DMS 273 (cell line): Measurements from ENCODE around the gene DENND1B.
A peak's percentile ranks its signal among the peaks of the same experiment; 100 is the strongest.
"Not testable (repeated sequence)": the region's sequence is repeated elsewhere in the genome, so short reads cannot be mapped to it uniquely, and the experiment has no call there.

Experiments used
- DNase-seq: peaks from one replicate; lab custom pipeline; 2025; ENCODE audit not compliant: unreplicated experiment; lab: John Stamatoyannopoulos, UW

The DENND1B gene

DNA sequence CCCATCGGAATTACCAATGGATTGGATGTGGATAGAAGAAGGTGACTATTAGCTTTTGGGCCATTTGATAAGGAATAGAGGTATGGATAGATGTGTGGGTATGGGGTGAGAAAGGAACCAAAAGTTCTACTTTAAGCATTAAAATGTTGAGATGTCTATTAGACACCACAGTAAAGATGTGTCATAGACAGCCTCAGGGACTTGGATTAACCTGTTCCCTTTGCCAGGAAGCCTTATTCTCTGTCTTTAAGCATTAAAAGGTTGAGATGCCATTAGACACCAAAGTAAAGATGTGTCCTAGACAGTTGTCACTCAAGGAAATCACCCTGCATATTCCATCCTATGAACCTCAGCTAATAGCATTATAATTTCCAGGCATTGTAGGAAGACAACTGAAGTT, 11.0 kb upstream of the DENND1B start:
- DNase-seq: no peak

DNA sequence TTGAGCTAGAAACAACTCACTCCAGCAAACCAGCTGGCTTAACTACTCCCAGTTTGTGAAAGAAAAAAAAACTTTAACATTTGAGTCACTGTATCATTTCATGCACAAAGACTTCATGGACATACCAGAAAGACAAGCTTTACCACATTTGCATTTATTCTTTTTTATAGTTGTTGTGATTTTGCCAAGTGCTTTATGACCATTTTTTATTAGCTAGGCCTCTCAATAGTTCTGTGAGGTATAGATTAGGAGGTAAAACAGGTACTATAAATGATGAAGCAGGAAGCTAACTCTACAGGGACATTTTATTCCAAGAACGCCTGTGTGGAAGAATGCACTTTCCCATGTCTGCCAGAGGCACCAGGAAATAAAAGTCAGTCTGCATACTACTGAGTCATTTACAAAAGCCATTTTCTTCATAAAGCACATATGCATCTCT, 8.2 kb upstream of the DENND1B start:
- no peak for DNase-seq

DNA sequence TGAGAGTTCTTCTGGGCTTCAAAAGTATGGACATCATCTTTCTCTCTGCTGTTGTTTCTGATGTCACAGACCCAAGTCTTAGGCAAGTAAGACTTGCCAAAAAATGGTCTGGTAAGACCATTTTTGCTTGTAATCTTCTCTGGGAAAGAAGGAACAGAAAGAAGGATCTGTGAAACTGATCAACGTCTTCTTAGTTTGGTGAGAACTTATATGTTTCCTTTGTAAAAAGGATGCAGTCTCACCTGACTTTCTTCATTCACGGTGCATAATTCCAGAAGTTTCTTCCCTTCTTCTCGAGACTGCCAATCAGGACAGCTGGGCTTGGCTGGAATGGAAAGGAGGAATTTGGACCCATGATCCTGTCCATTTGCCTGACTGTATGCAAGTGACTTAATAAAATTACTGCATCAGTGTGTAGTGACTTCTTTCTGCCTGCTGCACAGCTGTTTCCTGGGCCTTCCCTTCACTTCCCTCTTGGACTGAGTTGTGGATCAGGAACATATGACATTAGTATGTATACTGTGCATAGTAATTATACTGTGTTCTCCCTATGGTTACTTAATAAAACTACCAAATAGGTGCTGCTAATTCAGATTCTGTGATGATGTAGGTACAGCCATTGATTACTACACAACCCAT, 7.6 kb upstream of the DENND1B start:
- no peak for DNase-seq

DNA sequence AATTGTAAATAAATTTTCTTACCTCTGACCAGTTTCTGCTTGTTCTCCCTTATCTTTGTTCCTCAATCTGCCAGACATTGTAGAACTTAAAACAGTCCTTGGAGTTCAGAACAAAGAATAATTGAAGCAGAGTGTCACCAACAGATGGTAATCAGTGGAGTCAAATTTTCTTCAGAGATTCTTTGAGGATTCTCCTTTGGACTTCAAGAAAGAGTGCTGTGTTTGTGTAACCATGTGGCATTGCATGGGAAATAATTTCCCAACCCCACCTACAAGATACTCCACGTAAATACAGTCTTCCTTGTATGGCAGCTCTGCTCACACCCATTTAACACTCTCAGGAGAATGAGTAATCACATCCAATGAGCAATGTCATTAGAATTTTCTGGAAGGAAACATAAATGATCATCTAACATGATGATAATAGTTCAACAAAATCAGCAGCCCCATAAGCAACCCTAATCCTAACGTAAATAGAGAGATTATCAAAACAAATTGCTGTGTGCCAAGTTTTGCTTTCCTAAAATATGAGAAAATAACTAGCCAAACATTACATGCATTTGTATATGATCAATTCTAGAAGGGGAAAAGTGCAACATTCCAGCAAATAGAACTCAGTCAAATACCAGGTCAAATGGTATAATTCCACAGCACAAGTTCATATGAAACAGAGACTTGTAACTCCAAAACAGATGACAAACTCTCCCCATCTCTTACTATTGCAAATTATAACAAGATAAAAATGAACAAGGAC, 6.9 kb upstream of the DENND1B start:
- no peak for DNase-seq

DNA sequence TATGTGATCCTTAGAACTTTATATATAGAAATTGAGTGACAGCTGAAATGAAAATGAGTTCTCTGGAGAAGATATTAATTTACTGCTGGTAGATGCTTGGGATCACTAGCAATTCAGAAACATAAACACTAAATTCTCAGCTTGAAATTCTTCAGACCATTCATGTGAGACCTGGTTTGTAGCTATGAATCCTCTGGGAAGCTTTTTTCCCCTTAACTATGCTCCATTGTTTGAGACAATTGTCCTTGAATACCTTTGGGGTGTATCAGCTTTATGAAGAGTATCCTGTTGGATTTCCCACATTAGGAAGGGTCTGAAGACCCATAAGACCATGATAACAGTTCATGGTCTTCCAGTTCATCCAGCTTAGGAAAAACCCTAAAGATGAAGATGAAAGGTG, 4.6 kb upstream of the DENND1B start:
- no peak for DNase-seq

DNA sequence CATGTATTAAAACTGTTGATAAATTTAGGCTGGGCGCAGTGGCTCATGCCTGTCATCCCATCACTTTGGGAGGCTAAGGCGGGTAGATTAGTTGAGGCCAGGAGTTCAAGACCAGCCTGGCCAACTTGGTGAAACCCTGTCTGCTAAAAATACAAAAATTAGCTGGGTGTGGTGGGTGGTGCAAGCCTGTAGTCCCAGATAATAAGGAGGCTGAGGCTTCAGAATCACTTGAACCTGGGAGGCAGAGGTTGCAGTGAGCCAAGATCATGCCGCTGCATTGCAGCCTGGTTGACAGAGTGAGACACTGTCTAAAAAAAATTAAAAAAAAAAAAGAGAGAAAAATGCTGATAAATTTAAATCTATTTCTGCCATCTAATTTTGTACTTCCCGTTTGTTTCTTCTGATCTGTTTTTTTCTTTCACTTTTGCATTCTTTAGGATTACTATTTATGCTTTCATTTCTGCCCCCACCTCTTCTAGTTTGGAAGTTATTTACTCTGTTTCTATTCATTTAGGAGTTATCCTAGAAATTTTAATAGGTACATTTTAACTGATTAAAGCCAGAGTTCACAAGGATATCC, 3.2 kb upstream of the DENND1B start:
- no peak for DNase-seq

DNA sequence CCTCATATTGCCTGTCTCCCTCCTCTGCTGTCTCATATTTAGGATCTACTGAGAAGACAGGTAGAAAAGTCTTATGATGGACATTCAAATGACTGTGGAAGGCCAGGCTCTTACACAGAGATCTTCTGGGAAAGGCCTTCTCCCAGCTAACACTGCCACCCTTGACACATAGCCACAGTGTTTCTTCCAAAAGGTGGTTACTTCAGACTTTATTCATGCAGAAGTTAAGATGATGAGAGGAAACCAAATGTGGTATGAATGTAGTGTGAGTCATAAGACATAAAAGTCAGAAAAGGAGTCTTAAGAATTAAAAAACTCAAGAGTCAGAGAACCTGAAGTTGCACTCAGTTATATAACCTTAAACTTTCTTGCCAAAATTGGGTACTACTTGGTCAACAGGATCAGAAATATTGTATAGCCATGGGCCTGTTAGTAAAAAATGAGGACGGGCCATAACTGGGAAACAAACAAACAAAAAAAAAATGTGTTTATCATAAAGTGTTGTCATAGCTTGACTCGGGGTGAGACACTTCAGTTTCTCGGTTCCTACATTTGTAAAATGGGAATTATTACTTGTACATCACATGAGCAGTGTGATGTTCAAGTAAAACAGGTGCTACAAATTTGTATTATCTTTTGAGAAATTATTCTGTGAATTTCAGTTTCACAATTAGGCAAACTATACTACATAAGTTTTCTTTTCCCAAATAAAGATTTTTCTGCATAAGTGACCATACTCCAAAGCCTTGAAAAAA, 1.2 kb upstream of the DENND1B start:
- no peak for DNase-seq

DNA sequence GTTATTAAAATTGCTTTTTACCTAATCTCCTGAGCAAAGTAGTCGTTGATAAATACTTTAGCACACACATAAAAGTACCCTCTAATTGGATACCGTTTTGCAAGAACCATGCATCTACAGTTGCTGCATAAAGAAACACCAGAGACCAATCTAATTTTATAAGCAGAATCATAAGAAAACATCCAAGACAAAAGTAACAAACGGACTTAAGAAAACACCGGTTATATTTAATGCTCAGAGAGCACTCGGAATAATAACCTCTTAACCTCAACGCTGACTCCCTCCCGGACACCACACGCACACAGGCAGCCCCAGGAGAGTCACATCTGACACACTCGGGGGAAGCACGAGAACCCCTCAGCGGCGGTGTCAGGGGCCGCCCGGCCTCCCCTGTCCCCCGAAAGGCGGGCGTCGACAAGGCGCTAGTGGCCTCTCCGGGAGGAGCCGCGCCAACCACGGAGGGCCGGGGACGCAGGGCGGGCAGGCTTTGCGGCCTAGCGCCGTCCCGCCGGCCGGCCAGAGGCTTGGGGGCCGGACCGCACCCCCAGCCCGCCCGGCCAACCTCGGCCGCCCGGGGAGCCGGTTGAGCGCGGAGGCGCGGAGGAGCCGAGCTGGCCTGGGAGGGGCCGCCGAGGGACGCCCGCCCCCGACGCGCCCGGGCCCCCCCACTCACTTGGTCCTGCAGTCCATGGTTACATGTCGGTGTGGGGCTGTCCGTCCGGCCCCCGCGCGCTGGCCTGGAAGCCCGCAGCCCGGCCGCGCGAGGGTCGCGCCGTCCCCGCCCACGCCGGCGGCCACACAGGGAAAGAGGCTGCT, 606 bp downstream of the DENND1B start:
- DNase-seq: peak; percentile 55

DNA sequence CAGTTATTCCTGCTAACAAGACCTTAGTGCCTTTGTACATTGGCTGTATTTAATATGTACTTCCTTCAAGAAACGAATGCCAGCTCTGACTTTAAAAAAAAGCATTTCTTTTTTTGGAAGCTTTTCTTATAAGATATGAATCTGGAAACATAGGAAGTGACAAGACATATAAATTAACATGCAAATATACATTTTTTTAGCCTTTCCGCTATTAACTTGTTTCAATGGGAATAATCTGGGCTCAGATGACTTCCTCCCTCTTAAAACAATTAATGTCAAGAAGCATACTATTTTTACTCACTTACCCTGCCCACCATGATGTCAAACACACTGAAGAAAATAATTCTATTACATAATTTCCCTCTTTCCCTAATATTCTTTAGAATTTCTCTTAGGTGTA, 1.4 kb downstream of the DENND1B start:
- DNase-seq: no peak

DNA sequence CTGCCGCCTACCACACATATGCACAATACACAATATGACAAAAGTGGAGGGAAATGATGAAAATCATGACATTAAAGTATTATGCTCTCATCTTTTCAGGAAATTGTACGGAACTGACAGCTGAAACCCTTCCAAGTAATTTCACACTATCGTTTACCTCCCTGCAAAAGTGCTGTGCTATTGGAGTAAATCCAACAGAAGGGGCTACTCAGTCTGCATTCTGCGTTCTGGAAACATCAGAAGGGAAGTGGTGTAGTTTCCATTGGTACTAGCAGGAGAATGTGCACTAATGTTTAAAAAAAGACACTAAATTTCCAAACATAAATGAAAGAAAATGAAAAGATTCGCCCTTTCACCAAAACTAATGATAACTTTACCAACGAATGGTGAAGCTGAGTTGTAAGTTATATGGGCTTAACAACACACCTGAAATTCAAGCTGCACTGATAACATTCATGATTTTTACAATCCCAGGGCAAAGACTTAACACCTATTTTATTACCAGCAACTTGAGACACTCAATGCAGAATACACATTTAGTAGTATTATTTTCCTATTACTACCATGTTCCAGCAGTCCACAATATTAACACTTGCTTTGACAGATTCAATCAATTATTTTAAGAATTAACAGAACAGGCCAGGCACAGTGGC, 3.2 kb downstream of the DENND1B start:
- DNase-seq: no peak

DNA sequence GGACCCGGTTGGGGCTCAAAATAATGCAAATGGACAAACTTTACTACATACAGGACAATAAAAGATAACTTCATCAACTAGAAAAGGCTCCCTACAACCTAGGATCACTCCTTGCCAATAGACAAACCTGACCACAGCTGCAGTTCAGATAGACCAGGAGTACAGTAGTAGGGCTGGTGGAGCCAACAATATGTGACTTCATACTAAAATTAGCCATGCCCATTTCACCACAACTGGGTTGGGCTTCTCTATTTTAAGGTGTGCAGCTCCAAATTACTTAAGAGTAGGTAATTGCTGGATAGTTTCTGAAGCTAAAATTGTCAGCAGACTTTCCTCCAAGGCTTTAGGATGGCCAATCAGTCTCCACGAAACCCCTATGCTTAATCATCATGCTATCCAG, 3.9 kb downstream of the DENND1B start:
- no peak for DNase-seq

DNA sequence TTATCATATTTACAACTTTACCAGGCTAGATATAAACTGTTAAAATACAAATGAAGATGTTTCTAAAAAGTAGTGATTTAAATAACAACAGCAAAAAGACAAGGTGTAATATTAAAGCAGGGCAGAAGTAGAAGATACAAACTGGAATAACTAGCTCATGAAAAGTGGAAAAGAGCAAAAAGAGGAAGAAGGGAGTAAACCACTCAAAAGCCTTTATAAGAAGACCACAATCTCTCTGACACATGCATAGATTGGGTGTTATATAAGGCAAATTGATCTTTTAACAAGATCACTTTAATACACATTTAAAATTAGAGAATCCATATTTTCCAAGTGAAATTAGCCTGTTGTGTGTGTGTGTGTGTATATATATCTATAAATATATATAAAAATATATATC, 5.0 kb downstream of the DENND1B start:
- no peak for DNase-seq

DNA sequence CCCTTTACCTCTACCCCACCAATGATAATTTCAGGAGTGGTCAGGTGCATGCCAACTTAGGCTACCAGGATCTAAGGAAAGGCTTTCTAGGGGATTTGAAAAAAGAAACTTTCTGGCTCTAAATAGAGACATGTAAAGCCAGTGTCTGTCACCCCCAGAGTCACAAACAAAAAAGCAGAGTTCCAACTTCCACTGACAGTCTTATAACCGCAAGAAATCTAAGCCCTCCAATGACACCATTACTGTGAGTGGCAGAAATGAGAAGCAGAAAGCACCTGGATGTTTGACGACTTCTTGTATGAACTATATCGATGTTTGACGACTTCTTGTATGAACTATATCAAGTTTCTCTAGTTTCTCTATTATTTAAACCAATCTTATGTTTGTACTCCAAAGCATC, 6.0 kb downstream of the DENND1B start:
- DNase-seq: no peak

DNA sequence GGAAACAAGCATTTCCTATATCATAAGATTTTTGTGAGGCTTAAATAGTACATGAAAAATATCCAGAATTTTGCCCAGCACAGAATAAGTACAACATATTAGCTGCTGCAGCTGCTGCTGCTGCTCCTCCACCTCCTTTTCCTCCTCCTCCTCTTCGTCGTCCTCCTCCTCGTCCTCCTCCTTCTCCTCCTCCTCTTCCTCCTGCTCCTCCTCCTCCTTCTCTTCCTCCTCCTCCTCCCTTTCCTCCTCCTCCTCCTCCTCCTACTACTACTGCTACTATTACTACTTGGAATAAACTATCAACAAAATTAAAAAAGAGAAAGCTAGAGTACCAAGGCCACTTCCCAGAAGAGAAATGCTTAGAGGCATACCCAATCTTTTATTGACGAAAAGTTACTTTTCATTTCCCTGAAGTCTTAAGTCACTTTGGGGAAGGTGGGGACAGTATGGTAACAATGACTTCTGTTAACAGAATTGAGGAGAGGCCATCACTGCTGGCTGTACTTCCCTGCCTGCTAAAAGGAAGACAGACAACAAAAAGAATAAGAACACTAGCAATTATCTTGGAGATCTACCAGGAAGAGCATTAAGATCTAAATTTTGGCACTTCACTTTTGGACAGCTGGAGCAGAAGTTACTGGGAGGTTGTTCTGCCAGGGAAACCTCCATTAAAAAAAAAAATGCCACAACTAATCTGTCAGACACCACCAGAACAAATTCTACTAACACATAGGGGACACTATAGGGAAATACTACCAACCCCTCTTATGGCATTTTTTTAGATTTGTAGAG, 7.1 kb downstream of the DENND1B start:
- DNase-seq: no peak

DNA sequence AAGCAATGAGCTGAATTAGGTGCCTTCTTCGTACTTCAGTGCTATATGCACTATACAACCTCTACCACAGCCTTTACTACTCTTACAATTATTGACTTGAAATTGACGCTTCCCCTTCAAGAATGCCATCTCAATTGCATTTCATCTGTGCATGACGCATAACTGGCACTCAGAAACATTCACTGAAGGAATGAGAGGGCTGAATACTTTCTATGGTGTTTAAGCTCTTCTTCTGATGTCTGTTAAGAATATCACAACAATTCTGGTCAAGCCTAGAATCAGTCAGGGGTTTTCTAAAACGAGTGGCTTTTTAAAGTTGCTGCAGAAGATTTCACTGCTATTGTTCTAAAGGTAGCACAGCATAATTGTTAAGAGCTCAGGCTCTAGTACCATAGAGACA, 11.5 kb downstream of the DENND1B start:
- no peak for DNase-seq

DNA sequence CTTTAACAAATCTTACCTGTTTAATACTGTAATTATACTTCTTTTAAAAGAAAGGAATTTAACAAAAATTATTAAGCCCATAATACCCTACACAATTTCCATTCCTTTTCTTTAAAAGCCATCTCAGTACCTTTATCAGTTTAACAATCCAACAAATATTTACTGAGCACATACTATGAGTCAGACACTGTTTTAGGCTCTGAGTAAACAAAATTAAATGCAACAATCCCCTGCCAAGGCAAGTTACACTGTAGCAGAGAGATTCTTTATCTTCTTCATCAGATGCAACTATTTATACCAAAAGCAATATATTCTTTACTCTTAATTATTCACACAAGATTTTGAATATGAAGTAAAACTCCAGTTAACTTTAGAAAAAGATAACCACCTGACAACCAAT, 12.0 kb downstream of the DENND1B start:
- DNase-seq: no peak

DNA sequence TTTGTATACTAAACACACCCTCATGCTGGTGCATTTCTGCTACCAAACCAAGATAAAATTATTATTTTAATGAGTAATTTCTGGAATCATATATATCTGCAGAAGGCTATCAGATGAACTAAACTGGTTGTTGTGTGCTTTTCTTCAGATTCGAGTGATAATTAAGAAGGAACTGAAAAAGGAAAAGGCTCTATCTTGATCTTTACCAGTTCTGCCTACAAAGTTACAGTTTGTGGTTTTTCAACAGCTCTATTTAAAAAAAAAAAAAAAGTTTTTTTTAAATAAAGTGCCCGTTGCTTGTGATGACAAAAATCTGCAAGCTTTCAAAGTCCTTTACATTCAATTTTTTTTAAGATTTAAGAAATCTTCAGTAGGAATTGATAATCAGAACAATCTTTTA, 13.6 kb downstream of the DENND1B start:
- no peak for DNase-seq

DNA sequence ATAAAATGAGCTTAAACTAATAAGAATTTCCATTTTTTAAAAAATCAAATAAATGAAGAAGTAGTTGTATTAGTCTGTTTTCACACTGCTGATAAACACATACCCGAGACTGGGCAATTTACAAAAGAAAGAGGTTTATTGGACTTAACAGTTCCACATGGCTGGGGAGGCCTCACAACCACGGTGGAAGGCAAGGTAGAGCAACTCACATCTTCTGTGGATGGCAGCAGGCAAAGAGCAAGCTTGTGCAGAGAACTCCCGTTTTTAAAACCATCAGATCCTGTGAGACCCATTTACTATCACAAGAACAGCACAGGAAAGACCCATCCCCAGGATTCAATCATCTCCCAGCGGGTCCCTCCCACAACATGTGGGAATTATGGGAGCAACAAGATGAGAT, 19.7 kb downstream of the DENND1B start:
- not testable (repeated sequence) for DNase-seq

DNA sequence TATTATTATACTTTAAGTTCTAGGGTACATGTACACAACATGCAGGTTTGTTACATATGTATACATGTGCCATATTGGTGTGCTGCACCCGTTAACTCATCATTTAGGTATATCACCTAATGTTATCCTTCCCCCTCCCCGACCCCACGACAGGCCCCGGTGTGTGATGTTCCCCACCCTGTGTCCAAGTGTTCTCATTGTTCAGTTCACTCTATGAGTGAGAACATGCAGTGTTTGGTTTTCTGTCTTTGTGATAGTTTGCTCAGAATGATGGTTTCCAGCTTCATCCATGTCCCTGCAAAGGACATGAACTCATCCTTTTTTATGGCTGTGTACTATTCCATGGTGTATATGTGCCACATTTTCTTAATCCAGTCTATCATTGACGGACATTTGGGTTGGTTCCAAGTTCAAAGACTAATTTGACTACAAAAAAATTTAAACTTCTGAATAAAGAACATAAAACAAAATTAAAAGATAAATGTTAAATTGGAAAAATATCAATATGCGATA, 22.6 kb downstream of the DENND1B start:
- DNase-seq: not testable (repeated sequence)
